Colon (tissue), 2 donors: Measurements from ENCODE around the gene TAOK3.
"Not testable (repeated sequence)": the region's sequence is repeated elsewhere in the genome, so short reads cannot be mapped to it uniquely, and the experiment has no call there.

ENCODE experiments used
- FAIRE-seq: peaks from 2 replicates; lab custom pipeline; 2012; peaks lifted over from hg19 to GRCh38; lab: Jason Lieb, UNC
- donor health status: control.
- donor health status: control.

Gene TAOK3

DNA sequence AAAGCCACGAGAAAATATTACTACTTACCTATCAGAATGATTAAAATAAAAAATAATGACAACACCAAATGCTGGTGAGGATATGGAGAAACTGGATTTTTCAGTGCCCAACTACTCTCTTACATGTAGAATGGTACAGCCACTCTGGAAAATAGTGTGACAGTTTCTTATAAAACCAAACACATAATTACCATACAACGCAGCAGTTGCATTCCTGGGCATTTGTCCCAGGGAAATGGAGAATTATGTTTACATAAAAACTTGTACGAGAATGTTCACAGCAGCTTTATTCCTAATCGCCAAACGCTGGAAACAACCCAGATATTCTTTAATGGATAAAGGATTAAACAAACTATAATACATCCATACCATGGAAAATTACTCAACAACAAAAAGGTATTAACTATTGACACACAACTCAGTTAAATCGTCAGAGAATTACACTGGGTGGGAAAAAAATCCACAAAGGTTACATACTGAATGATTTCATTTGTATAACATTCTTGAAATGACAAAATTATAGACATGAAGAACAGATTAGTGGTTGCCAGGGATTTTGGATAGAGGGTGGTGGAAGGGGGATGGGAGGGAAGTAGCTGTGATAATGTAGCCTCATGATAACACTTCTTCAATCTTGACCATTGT lies 35.4 kb downstream of the TAOK3 start:
- no peak for FAIRE-seq

GRCh38 chr12:118336123-118336522 lies 36.6 kb downstream of the TAOK3 start:
- FAIRE-seq, result no peak

GRCh38 chr12:118334939-118335567 lies 37.7 kb downstream of the TAOK3 start:
- FAIRE-seq, result no peak

DNA sequence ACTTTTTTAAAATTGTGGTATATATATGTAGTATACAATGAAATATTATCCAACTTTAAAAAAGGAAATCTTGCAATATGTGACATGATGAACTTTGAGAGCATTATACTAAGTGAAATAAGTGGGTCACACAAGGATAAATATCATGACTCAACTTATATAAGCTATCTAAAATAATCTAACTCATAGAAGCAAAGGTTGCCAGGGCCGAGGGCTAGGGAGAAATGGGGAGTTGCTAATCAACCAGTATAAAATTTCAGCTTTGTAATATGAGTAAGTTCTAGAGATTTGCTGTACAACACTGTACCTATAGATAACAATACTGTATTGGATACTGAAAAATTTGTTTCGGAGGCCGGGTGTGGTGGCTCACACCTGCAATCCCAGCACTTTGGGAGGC lies 38.5 kb downstream of the TAOK3 start:
- no peak for FAIRE-seq

GRCh38 chr12:118332511-118332910 lies 40.2 kb downstream of the TAOK3 start:
- FAIRE-seq, result no peak

- no peak for FAIRE-seq
Measured at GRCh38 chr12:118330421-118331018, 42.2 kb downstream of the TAOK3 start.

DNA sequence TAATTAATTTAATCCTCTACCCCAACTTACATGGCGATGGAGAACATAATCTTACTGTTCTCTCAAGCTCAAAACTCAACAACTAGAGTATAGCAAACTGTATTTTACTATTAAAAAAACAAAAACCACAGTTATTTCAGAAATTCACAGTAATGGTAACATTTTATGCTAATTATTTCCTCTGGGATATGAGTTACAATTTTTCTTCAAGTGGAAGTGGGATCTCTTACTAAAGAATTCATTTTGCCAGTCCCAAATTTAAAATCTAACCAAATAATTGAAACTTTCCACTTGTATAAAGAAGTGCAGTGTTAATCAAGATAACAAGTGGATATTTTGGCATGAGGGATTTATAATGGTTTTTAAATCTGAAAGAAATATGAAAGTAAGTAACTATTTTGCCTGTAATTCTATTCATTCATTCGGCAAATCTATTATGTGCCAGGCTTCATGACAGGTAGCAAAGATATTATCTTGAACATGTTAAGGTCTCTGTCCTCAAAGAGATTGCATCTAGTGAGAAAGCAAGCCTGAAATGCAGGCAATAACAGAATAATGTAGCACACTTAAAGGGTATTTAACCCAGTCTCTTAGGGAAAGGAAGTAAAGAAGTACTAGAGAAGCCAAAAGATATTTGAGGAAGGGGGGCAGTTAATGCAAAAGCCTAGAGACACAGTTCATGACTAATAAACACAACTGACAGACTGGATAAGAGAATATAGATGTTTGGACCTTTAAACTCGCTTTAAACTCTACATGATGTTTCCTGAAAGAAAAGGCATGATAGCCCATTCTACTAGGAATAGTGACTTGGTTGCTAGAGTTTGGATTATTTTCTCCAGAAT lies 44.0 kb downstream of the TAOK3 start:
- FAIRE-seq, result no peak

DNA sequence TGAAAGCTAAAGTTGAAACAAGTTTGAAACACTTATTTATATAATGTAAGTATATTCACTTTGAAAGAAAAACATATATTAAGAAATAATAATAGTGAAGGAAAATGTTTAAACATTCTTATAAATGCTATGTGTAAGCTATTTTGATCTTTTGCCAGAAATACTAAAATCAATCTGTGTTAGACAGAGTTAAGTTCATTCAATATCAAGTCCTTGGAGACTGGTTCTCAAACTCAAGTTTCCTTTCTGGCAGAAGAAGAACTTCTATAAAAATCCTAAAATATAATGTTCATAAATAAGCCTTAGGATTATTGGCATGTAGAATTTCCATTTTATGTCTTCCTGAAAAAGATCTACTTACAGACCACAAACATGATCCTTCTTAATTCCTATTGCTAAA lies 45.3 kb downstream of the TAOK3 start:
- FAIRE-seq, result peak; percentile 14

DNA sequence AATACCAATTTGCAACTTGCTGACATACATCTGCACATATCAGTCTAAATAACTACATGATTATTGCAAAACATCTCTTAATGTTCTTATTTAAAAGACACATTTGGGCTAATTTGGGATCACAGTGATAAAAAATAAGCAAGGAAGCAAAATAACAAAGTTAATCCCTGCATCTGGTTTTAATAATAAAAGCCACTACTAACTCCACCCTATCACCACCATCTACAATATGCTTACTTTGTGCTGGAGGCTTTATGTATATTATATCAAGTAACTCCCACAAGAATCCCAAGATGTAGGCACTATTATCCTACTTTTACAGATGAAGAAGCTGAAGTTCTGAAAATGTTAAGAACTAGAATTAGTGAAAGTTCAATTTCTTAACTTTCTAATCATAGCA lies 45.7 kb downstream of the TAOK3 start:
- no peak for FAIRE-seq

- no peak for FAIRE-seq
Measured at GRCh38 chr12:118325081-118325480, 47.6 kb downstream of the TAOK3 start.

GRCh38 chr12:118319627-118320026 lies 53.1 kb downstream of the TAOK3 start:
- FAIRE-seq, result no peak

GRCh38 chr12:118318744-118319143 lies 54.0 kb downstream of the TAOK3 start:
- no peak for FAIRE-seq

- no peak for FAIRE-seq
Measured at GRCh38 chr12:118317729-118318128, 55.0 kb downstream of the TAOK3 start.

GRCh38 chr12:118315821-118316220 lies 56.9 kb downstream of the TAOK3 start:
- FAIRE-seq, result no peak

DNA sequence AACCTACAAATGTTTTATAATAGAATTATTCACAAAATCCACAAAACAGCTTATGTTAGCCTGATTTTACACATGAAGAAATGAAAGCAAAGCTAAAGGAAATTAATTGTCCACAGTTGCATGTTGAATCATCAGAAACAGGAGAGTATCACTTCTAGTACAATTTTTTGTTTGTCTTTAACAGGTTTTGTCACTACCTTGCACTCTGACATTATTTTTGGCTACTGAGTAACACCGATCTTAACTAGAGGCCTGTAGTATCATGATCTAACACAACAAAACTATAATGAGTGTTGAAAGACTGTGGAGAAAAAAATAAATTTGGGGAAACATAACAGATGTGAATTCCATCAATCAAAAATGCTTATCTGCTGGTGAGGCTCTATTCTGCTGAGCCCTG lies 60.1 kb downstream of the TAOK3 start:
- FAIRE-seq, result peak; percentile 38

DNA sequence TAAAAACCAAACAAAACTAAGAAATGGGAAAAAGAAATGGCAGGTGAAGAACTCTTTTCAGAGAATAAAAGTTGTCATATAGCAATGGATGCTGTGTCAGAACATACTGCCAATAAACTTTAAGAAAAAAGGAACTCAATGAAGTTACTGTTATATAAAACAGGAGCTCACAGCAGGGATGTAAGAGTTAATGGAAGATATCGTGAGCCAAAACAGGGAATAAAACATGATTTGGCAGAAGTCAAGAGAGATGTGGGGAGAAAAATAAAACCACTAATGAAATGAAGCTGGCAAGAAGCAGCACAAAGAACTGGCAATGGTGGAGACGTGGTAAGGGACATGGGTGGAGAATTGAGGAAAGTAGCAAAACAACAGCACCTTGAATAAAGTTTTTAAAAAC lies 61.0 kb downstream of the TAOK3 start:
- no peak for FAIRE-seq

- peak; percentile 21 for FAIRE-seq
Measured at GRCh38 chr12:118310320-118310719, 62.4 kb downstream of the TAOK3 start.

DNA sequence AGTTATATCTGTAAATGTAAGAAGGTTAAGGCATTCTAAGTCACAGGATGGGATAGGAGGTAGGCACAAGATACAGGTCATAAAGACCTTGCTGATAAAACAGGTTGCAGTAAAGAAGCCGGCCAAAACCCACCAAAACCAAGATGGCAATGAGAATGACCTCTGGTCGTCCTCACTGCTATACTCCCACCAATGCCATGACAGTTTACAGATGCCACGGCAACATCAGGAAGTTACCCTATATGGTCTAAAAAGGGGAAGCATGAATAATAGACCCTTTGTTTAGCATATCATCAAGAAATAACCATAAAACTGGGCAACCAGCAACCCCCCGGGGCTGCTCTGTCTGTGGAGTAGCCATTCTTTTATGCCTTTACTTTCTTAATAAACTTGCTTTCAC lies 64.7 kb downstream of the TAOK3 start:
- FAIRE-seq, result not testable (repeated sequence)

GRCh38 chr12:118307069-118307954 lies 65.4 kb downstream of the TAOK3 start:
- no peak for FAIRE-seq

GRCh38 chr12:118304093-118304492 lies 68.6 kb downstream of the TAOK3 start:
- no peak for FAIRE-seq

- FAIRE-seq, result no peak
Measured at GRCh38 chr12:118302053-118302452, 70.7 kb downstream of the TAOK3 start.
